ENCODE data around the gene RNF217.

DNA sequence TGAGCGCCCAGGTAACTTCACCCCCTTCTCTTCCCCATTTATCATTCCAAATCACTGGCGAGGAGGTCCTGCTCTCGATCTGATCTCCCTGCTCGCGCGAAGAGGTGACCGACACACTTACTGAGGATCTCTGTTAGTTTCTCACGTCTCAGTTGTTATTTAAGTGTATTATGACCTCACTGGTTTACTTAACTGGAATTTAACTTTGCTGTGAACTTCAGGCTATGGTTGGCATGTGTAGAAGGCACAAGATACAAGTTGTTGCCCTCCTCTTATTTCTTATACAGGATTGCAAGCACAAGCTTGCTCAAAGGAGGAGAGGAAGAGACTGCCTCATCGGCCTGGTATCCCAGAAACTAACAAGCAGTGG, 1.2 kb downstream of the RNF217 start:
- TF ChIP-seq POLR2A (IDR thresholded peaks at IDR 0.05; ENCODE audit: low read depth, low read length) (no peak), TAF1 (IDR thresholded peaks at IDR 0.05; ENCODE audit: borderline replicate concordance, low read depth, low read length) (no peak)

Data from GM12892 (cell line).